DOHH2 (cell line): ENCODE data around the gene SCAMP5.

Source experiments
- CTCF ChIP-seq: fragments of 200-600 bp; sonication (generic); IDR thresholded peaks from one replicate; pipeline ENCODE4 v1.5.1; 2014; ENCODE audit warnings: antibody characterized with exemption, mild to moderate bottlenecking, low read depth, low read length; ENCODE audit not compliant: poor library complexity, severe bottlenecking
- EZH2phosphoT487 ChIP-seq: fragments of 200-600 bp; sonication (generic); IDR thresholded peaks from 2 replicates; pipeline ENCODE4 v1.6.1; 2017; ENCODE audit warnings: borderline replicate concordance, mild to moderate bottlenecking, antibody characterized with exemption, low read length, moderate library complexity, mixed read lengths

- TF ChIP-seq CTCF (no peak), EZH2phosphoT487 (no peak)
These were observed 30.6 kb upstream of the SCAMP5 start for GRCh38 chr15:74964794-74965193.
